Measurements from ENCODE around the gene RIMOC1.

Gene RIMOC1

GRCh38 chr5:41903892-41904799 is at the start of gene RIMOC1:
TSS of gene RIMOC1 (plus strand) at chr5:41904344. CDS start at chr5:41904368, 24 bp downstream.
- DNase-seq, result peak; percentile 99
- peaks cover 2% of the 10 kb centered on the region for H3K36me3 ChIP-seq (replicated peaks)
- peak within 1 kb of the TSS; percentile 78 for H3K27ac ChIP-seq
- no peak for TF ChIP-seq CTCF (IDR thresholded peaks at IDR 0.05; ENCODE audit: low read depth, low read length, missing control alignments)
- peak within 1 kb of the TSS; percentile 95 for H3K4me3 ChIP-seq (ENCODE audit: low read depth, low read length)
- in situ Hi-C loops (cut with HindIII; ENCODE audit: low pct_ligation_motif_present, low sequenced_read_pairs), result no loop called here
- H3K27me3 ChIP-seq (replicated peaks), result no peaks in the 10 kb centered on the region

GRCh38 chr5:41856644-41857491 is 47.3 kb upstream of the RIMOC1 start:
- Histone ChIP-seq H3K27ac (no peak overlapping the region), H3K36me3 (replicated peaks) (peaks cover 6% of the 10 kb centered on the region), H3K27me3 (replicated peaks) (no peaks in the 10 kb centered on the region), H3K4me3 (ENCODE audit: low read depth, low read length) (no peak overlapping the region)
- in situ Hi-C loops (cut with HindIII; ENCODE audit: low pct_ligation_motif_present, low sequenced_read_pairs), result no loop called here
- peak; percentile 68 for TF ChIP-seq CTCF (IDR thresholded peaks at IDR 0.05; ENCODE audit: low read depth, low read length, missing control alignments)
- DNase-seq, result peak; percentile 66

GRCh38 chr5:41857989-41858388 is 46.2 kb upstream of the RIMOC1 start:
- in situ Hi-C loops (cut with HindIII; ENCODE audit: low pct_ligation_motif_present, low sequenced_read_pairs), result no loop called here
- no peak for DNase-seq
- Histone ChIP-seq H3K36me3 (replicated peaks) (peaks cover 4% of the 10 kb centered on the region), H3K27me3 (replicated peaks) (no peaks in the 10 kb centered on the region), H3K4me3 (ENCODE audit: low read depth, low read length) (no peak overlapping the region), H3K27ac (no peak overlapping the region)
- no peak for TF ChIP-seq CTCF (IDR thresholded peaks at IDR 0.05; ENCODE audit: low read depth, low read length, missing control alignments)

GRCh38 chr5:41858890-41859289 is 45.3 kb upstream of the RIMOC1 start:
- TF ChIP-seq CTCF (IDR thresholded peaks at IDR 0.05; ENCODE audit: low read depth, low read length, missing control alignments), result no peak
- Histone ChIP-seq H3K27me3 (replicated peaks) (no peaks in the 10 kb centered on the region), H3K4me3 (ENCODE audit: low read depth, low read length) (no peak overlapping the region), H3K36me3 (replicated peaks) (no peaks in the 10 kb centered on the region), H3K27ac (no peak overlapping the region)
- in situ Hi-C loops (cut with HindIII; ENCODE audit: low pct_ligation_motif_present, low sequenced_read_pairs), result no loop called here
- DNase-seq, result no peak

- Histone ChIP-seq H3K36me3 (replicated peaks) (no peaks in the 10 kb centered on the region), H3K27me3 (replicated peaks) (no peaks in the 10 kb centered on the region), H3K27ac (no peak overlapping the region), H3K4me3 (ENCODE audit: low read depth, low read length) (no peak overlapping the region)
- no peak for DNase-seq
- in situ Hi-C loops (cut with HindIII; ENCODE audit: low pct_ligation_motif_present, low sequenced_read_pairs), result no loop called here
- no peak for TF ChIP-seq CTCF (IDR thresholded peaks at IDR 0.05; ENCODE audit: low read depth, low read length, missing control alignments)
Measured at GRCh38 chr5:41863871-41864486, 40.2 kb upstream of the RIMOC1 start.
